Measurements from ENCODE around the gene ISG20. TPM values are rescaled to one million over a fixed set of nuclear protein-coding genes. Genes with fewer than 3 reads are reported as not detected.

Gene ISG20
- polyA plus RNA-seq, 1 donor (not counting 4 experiments of a cell fraction or from before 2014, with no cell fraction given): 8.9 TPM

- Histone ChIP-seq H3K4me3 (ENCODE audit: control insufficient read depth in 2 of 3, extremely low read depth in 1 of 3, insufficient read depth in 2 of 3, low read depth in 1 of 3, low read length in 3 of 3) (no peak overlapping the region), H3K27ac (ENCODE audit: control insufficient read depth, insufficient read depth, low read length) (no peak overlapping the region), H3K9ac (ENCODE audit: control insufficient read depth, extremely low read depth, insufficient read depth, low read length) (no peak overlapping the region), H2AFZ (ENCODE audit: control insufficient read depth, low read length) (no peak overlapping the region), H3K36me3 (ENCODE audit: control insufficient read depth in 2 of 2, extremely low read depth in 1 of 2, insufficient read depth in 2 of 2, low read length in 2 of 2) (no peaks in the 10 kb centered on the region), H3K4me1 (ENCODE audit: control insufficient read depth, extremely low read depth, insufficient read depth, low read length) (no peaks in the 10 kb centered on the region), H3K27me3 (ENCODE audit: control insufficient read depth, extremely low read depth, insufficient read depth, low read length) (peaks cover 2% of the 10 kb centered on the region), H3K4me2 (ENCODE audit: control insufficient read depth, extremely low read depth, insufficient read depth, low read depth, low read length) (no peak overlapping the region), H3K9me3 (ENCODE audit: control insufficient read depth, low read depth, low read length) (no peaks in the 10 kb centered on the region), H3K79me2 (ENCODE audit: control insufficient read depth, insufficient read depth, low read length) (no peaks in the 10 kb centered on the region), H4K20me1 (ENCODE audit: control insufficient read depth, extremely low read depth, insufficient read depth, low read length) (no peaks in the 10 kb centered on the region), H3K9me1 (ENCODE audit: control insufficient read depth, extremely low read depth, insufficient read depth, low read length) (no peaks in the 10 kb centered on the region)
- dilution Hi-C loops (cut with MboI; ENCODE audit: extremely low pct_ligation_motif_present, low sequenced_read_pairs): no loop called here
- DNase-seq (ENCODE audit: low read depth, low spot score): no peak
- no peak for TF ChIP-seq EZH2 (IDR thresholded peaks at IDR 0.05; ENCODE audit: low read length)
- no peak for TF ChIP-seq CTCF (optimal IDR thresholded peaks at IDR 0.05 in 1 of 3, IDR thresholded peaks at IDR 0.05 in 1 of 3, conservative IDR thresholded peaks at IDR 0.05 in 1 of 3; ENCODE audit: extremely low read depth in 1 of 3, insufficient read depth in 2 of 3, low read length in 3 of 3)
- no peak for FAIRE-seq
Observed at GRCh38 chr15:88690331-88690730, 51.5 kb downstream of the ISG20 start.

DNA sequence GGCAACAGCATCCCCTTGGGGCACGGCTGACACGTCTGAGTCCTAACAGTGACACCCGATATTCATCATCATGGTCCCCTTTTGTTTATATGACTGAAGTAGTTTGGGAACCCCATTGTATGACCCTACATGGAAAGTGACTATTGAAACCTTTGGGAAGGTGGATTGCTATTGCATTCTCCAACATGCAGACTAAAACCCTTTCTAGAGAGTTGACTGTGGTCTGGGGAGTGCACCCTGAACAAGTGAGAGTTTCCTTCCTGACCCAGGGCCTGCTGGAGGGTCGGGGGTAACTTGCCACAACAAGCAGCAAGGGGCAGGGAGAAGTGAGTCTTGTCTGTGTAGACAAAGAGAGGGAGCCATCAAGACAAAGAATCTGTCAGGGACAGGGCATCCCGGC is 54.4 kb downstream of the ISG20 start:
- Histone ChIP-seq H3K27me3 (ENCODE audit: control insufficient read depth, extremely low read depth, insufficient read depth, low read length) (no peaks in the 10 kb centered on the region), H4K20me1 (ENCODE audit: control insufficient read depth, extremely low read depth, insufficient read depth, low read length) (no peaks in the 10 kb centered on the region), H3K4me2 (ENCODE audit: control insufficient read depth, extremely low read depth, insufficient read depth, low read depth, low read length) (no peak overlapping the region), H3K4me3 (ENCODE audit: control insufficient read depth in 2 of 3, extremely low read depth in 1 of 3, insufficient read depth in 2 of 3, low read depth in 1 of 3, low read length in 3 of 3) (no peak overlapping the region), H3K27ac (ENCODE audit: control insufficient read depth, insufficient read depth, low read length) (no peak overlapping the region), H3K36me3 (ENCODE audit: control insufficient read depth in 2 of 2, extremely low read depth in 1 of 2, insufficient read depth in 2 of 2, low read length in 2 of 2) (no peaks in the 10 kb centered on the region), H3K9me3 (ENCODE audit: control insufficient read depth, low read depth, low read length) (no peaks in the 10 kb centered on the region), H3K9me1 (ENCODE audit: control insufficient read depth, extremely low read depth, insufficient read depth, low read length) (no peaks in the 10 kb centered on the region), H3K79me2 (ENCODE audit: control insufficient read depth, insufficient read depth, low read length) (no peaks in the 10 kb centered on the region), H3K4me1 (ENCODE audit: control insufficient read depth, extremely low read depth, insufficient read depth, low read length) (no peaks in the 10 kb centered on the region), H2AFZ (ENCODE audit: control insufficient read depth, low read length) (no peak overlapping the region), H3K9ac (ENCODE audit: control insufficient read depth, extremely low read depth, insufficient read depth, low read length) (no peak overlapping the region)
- dilution Hi-C loops (cut with MboI; ENCODE audit: extremely low pct_ligation_motif_present, low sequenced_read_pairs): no loop called here
- DNase-seq (ENCODE audit: low read depth, low spot score) (no peak), FAIRE-seq (no peak)
- TF ChIP-seq EZH2 (IDR thresholded peaks at IDR 0.05; ENCODE audit: low read length) (no peak), CTCF (optimal IDR thresholded peaks at IDR 0.05 in 1 of 3, IDR thresholded peaks at IDR 0.05 in 1 of 3, conservative IDR thresholded peaks at IDR 0.05 in 1 of 3; ENCODE audit: extremely low read depth in 1 of 3, insufficient read depth in 2 of 3, low read length in 3 of 3) (no peak)

Data from keratinocyte (primary cell).